ENCODE data around the gene ADAMTS6.

Gene ADAMTS6

GRCh38 chr5:65413822-65414221 is 67.9 kb downstream of the ADAMTS6 start:
- no peak overlapping the region for H3K4me3 ChIP-seq (replicated peaks; ENCODE audit: low read depth, low read length)
- TF ChIP-seq CTCF (IDR thresholded peaks at IDR 0.05; ENCODE audit: low read depth, low read length, missing control alignments) = no peak
- no peak for DNase-seq (ENCODE audit: extremely low read depth, low read depth)

- no peak for DNase-seq (ENCODE audit: extremely low read depth, low read depth)
- no peak for TF ChIP-seq CTCF (IDR thresholded peaks at IDR 0.05; ENCODE audit: low read depth, low read length, missing control alignments)
- no peak overlapping the region for H3K4me3 ChIP-seq (replicated peaks; ENCODE audit: low read depth, low read length)
Measured at GRCh38 chr5:65412842-65413241, 68.9 kb downstream of the ADAMTS6 start.

- TF ChIP-seq CTCF (IDR thresholded peaks at IDR 0.05; ENCODE audit: low read depth, low read length, missing control alignments) = no peak
- no peak overlapping the region for H3K4me3 ChIP-seq (replicated peaks; ENCODE audit: low read depth, low read length)
- no peak for DNase-seq (ENCODE audit: extremely low read depth, low read depth)
Measured at GRCh38 chr5:65411356-65411755, 70.4 kb downstream of the ADAMTS6 start.

GRCh38 chr5:65395526-65396155 is 86.1 kb downstream of the ADAMTS6 start:
- no peak for TF ChIP-seq CTCF (IDR thresholded peaks at IDR 0.05; ENCODE audit: low read depth, low read length, missing control alignments)
- no peak overlapping the region for H3K4me3 ChIP-seq (replicated peaks; ENCODE audit: low read depth, low read length)
- no peak for DNase-seq (ENCODE audit: extremely low read depth, low read depth)

GRCh38 chr5:65394087-65394486 is 87.6 kb downstream of the ADAMTS6 start:
- no peak for DNase-seq (ENCODE audit: extremely low read depth, low read depth)
- no peak for TF ChIP-seq CTCF (IDR thresholded peaks at IDR 0.05; ENCODE audit: low read depth, low read length, missing control alignments)

GRCh38 chr5:65391591-65391990 is 90.1 kb downstream of the ADAMTS6 start:
- TF ChIP-seq CTCF (IDR thresholded peaks at IDR 0.05; ENCODE audit: low read depth, low read length, missing control alignments) = no peak
- no peak for DNase-seq (ENCODE audit: extremely low read depth, low read depth)

More at GRCh38 chr5:65394087-65394486, 87.6 kb downstream of the ADAMTS6 start:
- no peak overlapping the region for H3K4me3 ChIP-seq (replicated peaks; ENCODE audit: low read depth, low read length)

GRCh38 chr5:65390208-65390607 is 91.5 kb downstream of the ADAMTS6 start:
- H3K4me3 ChIP-seq (replicated peaks; ENCODE audit: low read depth, low read length) = no peak overlapping the region
- DNase-seq (ENCODE audit: extremely low read depth, low read depth) = no peak
- no peak for TF ChIP-seq CTCF (IDR thresholded peaks at IDR 0.05; ENCODE audit: low read depth, low read length, missing control alignments)

More at GRCh38 chr5:65391591-65391990, 90.1 kb downstream of the ADAMTS6 start:
- no peak overlapping the region for H3K4me3 ChIP-seq (replicated peaks; ENCODE audit: low read depth, low read length)
